ENCODE results near the gene BPGM. TPM values are rescaled to one million over a fixed set of nuclear protein-coding genes. Genes with fewer than 3 reads are reported as not detected.

BPGM gene
- total and polyA plus RNA-seq, 9 of the 15 experiments (the other 6 are each of a cell fraction or from before 2014, with no cell fraction given): 14.1 to 46.1 (median 21.2) TPM

GRCh38 chr7:134646425-134647305 lies at the start of gene BPGM (continued):
- peak in 1 of 2 experiments; percentile 56; a peak in 1 of 4 replicates for TF ChIP-seq RCOR1 (IDR thresholded peaks at IDR 0.05; ENCODE audit: borderline replicate concordance in 1 of 2, low read depth in 2 of 2, low read length in 2 of 2)
- no peak for TF ChIP-seq CEBPB (tag; IDR thresholded peaks at IDR 0.05)
- TF ChIP-seq CAMTA2 (CRISPR knock-in tag; conservative IDR thresholded peaks at IDR 0.05): no peak
- TF ChIP-seq, protein P1, sequence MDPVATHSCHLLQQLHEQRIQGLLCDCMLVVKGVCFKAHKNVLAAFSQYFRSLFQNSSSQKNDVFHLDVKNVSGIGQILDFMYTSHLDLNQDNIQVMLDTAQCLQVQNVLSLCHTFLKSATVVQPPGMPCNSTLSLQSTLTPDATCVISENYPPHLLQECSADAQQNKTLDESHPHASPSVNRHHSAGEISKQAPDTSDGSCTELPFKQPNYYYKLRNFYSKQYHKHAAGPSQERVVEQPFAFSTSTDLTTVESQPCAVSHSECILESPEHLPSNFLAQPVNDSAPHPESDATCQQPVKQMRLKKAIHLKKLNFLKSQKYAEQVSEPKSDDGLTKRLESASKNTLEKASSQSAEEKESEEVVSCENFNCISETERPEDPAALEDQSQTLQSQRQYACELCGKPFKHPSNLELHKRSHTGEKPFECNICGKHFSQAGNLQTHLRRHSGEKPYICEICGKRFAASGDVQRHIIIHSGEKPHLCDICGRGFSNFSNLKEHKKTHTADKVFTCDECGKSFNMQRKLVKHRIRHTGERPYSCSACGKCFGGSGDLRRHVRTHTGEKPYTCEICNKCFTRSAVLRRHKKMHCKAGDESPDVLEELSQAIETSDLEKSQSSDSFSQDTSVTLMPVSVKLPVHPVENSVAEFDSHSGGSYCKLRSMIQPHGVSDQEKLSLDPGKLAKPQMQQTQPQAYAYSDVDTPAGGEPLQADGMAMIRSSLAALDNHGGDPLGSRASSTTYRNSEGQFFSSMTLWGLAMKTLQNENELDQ (CRISPR knock-in tag; IDR thresholded peaks at IDR 0.05; ENCODE audit: borderline replicate concordance): no peak
- no peak; the same call in 1 of the 2 replicates for TF ChIP-seq CLOCK (CRISPR knock-in tag; IDR thresholded peaks at IDR 0.05; ENCODE audit: borderline replicate concordance)
- no peak for TF ChIP-seq BCL6 (CRISPR knock-in tag; IDR thresholded peaks at IDR 0.05)
- TF ChIP-seq NR1H2 (CRISPR knock-in tag; IDR thresholded peaks at IDR 0.05): no peak
- TF ChIP-seq NBN (IDR thresholded peaks at IDR 0.05; ENCODE audit: low read depth): peak; percentile 78
- TF ChIP-seq, protein P2, sequence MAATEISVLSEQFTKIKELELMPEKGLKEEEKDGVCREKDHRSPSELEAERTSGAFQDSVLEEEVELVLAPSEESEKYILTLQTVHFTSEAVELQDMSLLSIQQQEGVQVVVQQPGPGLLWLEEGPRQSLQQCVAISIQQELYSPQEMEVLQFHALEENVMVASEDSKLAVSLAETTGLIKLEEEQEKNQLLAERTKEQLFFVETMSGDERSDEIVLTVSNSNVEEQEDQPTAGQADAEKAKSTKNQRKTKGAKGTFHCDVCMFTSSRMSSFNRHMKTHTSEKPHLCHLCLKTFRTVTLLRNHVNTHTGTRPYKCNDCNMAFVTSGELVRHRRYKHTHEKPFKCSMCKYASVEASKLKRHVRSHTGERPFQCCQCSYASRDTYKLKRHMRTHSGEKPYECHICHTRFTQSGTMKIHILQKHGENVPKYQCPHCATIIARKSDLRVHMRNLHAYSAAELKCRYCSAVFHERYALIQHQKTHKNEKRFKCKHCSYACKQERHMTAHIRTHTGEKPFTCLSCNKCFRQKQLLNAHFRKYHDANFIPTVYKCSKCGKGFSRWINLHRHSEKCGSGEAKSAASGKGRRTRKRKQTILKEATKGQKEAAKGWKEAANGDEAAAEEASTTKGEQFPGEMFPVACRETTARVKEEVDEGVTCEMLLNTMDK (IDR thresholded peaks at IDR 0.05; ENCODE audit: borderline replicate concordance, insufficient read depth, low read depth, low read length, poor library complexity, severe bottlenecking): peak; percentile 97
- no peak for TF ChIP-seq ZBED1 (IDR thresholded peaks at IDR 0.05)
- TF ChIP-seq ZFX (CRISPR knock-in tag; IDR thresholded peaks at IDR 0.05): peak; percentile 99
- no peak for TF ChIP-seq ZNF124 (CRISPR knock-in tag; IDR thresholded peaks at IDR 0.05)
- no peak for TF ChIP-seq PURB (CRISPR knock-in tag; IDR thresholded peaks at IDR 0.05; ENCODE audit: low read depth)

Data from K562 (cell line).